ENCODE measurements around the gene MIA2. TPM values are rescaled to one million over a fixed set of nuclear protein-coding genes. Genes with fewer than 3 reads are reported as not detected.

The MIA2 gene
- total RNA-seq, 1 experiment from 2014 or later, result 15.0 TPM

- Histone ChIP-seq H3K79me1 (ENCODE audit: insufficient read depth, low read depth, low read length, poor library complexity, severe bottlenecking) (no peaks in the 10 kb centered on the region), H3K4ac (ENCODE audit: low read depth, low read length) (no peak overlapping the region), H4K91ac (ENCODE audit: insufficient read length, low read depth, low read length) (no peak overlapping the region), H3K27me3 (ENCODE audit: insufficient read depth, low read length) (no peaks in the 10 kb centered on the region), H3T11ph (ENCODE audit: low read length) (no peak overlapping the region), H3K23ac (ENCODE audit: insufficient read length, low read depth, low read length) (no peak overlapping the region), H4K8ac (replicated peaks; ENCODE audit: insufficient read length, low read depth, low read length) (no peak overlapping the region), H2BK15ac (ENCODE audit: low read depth, low read length) (no peak overlapping the region), H3K56ac (ENCODE audit: insufficient read length, low read depth, low read length) (no peak overlapping the region), H2BK12ac (ENCODE audit: insufficient read length, low read depth, low read length) (no peak overlapping the region), H3K4me2 (ENCODE audit: insufficient read depth, insufficient read length, low read length) (no peak overlapping the region), H2BK5ac (ENCODE audit: insufficient read length, low read length) (no peak overlapping the region), H2AFZ (ENCODE audit: low read length) (no peak overlapping the region), H2BK120ac (ENCODE audit: low read depth, low read length, poor library complexity, severe bottlenecking) (no peak overlapping the region), H3K4me1 (ENCODE audit: insufficient read depth, low read length) (no peaks in the 10 kb centered on the region), H3K9ac (ENCODE audit: extremely low read depth, insufficient read length, low read length) (no peak overlapping the region), H4K5ac (ENCODE audit: insufficient read length, low read depth, low read length) (no peak overlapping the region), H2AK5ac (ENCODE audit: insufficient read length, low read length) (no peak overlapping the region), H3K23me2 (ENCODE audit: insufficient read length, low read depth, low read length, poor library complexity, severe bottlenecking) (peaks cover 15% of the 10 kb centered on the region), H3K9me3 (ENCODE audit: control insufficient read depth, low read depth, low read length) (no peaks in the 10 kb centered on the region), H3K18ac (ENCODE audit: insufficient read length, low read depth, low read length) (no peak overlapping the region), H3K27ac (ENCODE audit: insufficient read length, low read depth, low read length) (no peak overlapping the region), H4K20me1 (ENCODE audit: control insufficient read depth, insufficient read depth, insufficient read length) (no peaks in the 10 kb centered on the region), H3K79me2 (ENCODE audit: insufficient read depth, low read length) (no peaks in the 10 kb centered on the region), H3K14ac (ENCODE audit: insufficient read depth, low read length) (no peak overlapping the region), H2BK20ac (ENCODE audit: low read depth, low read length, poor library complexity, severe bottlenecking) (no peak overlapping the region)
- H3K36me3 Mint-ChIP-seq (ENCODE audit: insufficient read depth in 1 of 3, low read depth in 3 of 3), result no peaks in the 10 kb centered on the region; a peak in 1 of 7 replicates
- no peak for DNase-seq
- peaks cover 17 to 18% of the 10 kb centered on the region in 2 experiments for H3K4me1 Mint-ChIP-seq
- TF ChIP-seq CTCF (conservative IDR thresholded peaks at IDR 0.05), result no peak
- no CpG with 5 or more reads among the region's 2 CpGs for WGBS (ENCODE audit: extremely low coverage, insufficient read length, low lambda C conversion rate)
- H3K4me3 Mint-ChIP-seq, result no peak overlapping the region
- no peaks in the 10 kb centered on the region for H3K27me3 Mint-ChIP-seq (ENCODE audit: low read depth)
- H3K9me3 Mint-ChIP-seq, result no peaks in the 10 kb centered on the region
- H3K27ac Mint-ChIP-seq, result no peak overlapping the region
Observed at GRCh38 chr14:39434401-39434800, 200.7 kb downstream of the MIA2 start.
